HCT116 (cell line): ENCODE results near the gene HMCN2. TPM values are rescaled to one million over a fixed set of nuclear protein-coding genes. Genes with fewer than 3 reads are reported as not detected.

Source experiments
- ATAC-seq: fragments of 200-7000 bp; cut with Tn5 transposase; 2 replicates; pipeline ENCODE4 v1.9.1; 2020; ENCODE audit warnings: mild to moderate bottlenecking, moderate library complexity
- BruUV-seq: library from RNA; stranded (reverse); fragments of 400-500 nt; replicated peaks from 2 replicates; lab custom pipeline; 2021; lab: Mats Ljungman, UMichigan
- CTCF ChIA-PET: fragments of 300-600 bp; sonication (Branson Sonifier 250); formaldehyde crosslinking; loops from one replicate; lab custom pipeline; 2021; ENCODE audit warnings: antibody characterized with exemption; lab: Charles Lee
- POLR2A ChIA-PET: fragments of 300-600, 350-600 bp; sonication (Branson Sonifier 250); formaldehyde crosslinking; loops from one replicate; lab custom pipeline; 2021; ENCODE audit warnings: antibody characterized with exemption; lab: Charles Lee
- RAD21 ChIA-PET, 2 experiments: fragments of 300-600 bp; sonication (Branson Sonifier 250); formaldehyde crosslinking; loops; one replicate each; lab custom pipeline; 2023; ENCODE audit warnings: low total read pairs in 2 of 2; ENCODE audit not compliant: uncharacterized antibody in 2 of 2, unreplicated experiment in 2 of 2, low non-redundant PET in 1 of 2; lab: Charles Lee
- DNase-seq: peaks from one replicate; pipeline ENCODE4 v3.0.0-alpha.2; 2010; ENCODE audit warnings: low read depth, low spot score
- H2AFZ ChIP-seq: fragments of 200-600 bp; shearing (Covaris generic), sonication (generic); 2 replicates; pipeline ENCODE4 v1.6.1; 2017; ENCODE audit warnings: low read depth, mixed run types, mixed read lengths, antibody characterized with exemption, low read length; ENCODE audit not compliant: poor library complexity, severe bottlenecking
- H3K27ac ChIP-seq: 2 replicates; pipeline ENCODE4 v1.5.1; 2012; ENCODE audit warnings: low read depth, low read length
- H3K27me3 ChIP-seq: fragments of 200-600 bp; sonication (generic); 2 replicates; pipeline ENCODE4 v1.6.1; 2016; ENCODE audit warnings: mixed run types, low read length, mixed read lengths; ENCODE audit not compliant: insufficient read depth
- H3K36me3 ChIP-seq, 2 experiments: fragments of 200-500 bp in 1 of 2; fragments of 200-600 bp in 1 of 2; sonication (Bioruptor generic) in 1 of 2; sonication (generic) in 1 of 2; 2 replicates each; pipeline versions ENCODE4 v1.5.1 to v1.6.1; 2014 to 2016; ENCODE audit warnings: low read length in 2 of 2, inconsistent platforms in 1 of 2, mixed read lengths in 1 of 2, mixed run types in 1 of 2; ENCODE audit not compliant: insufficient read depth in 2 of 2, control insufficient read depth in 1 of 2
- H3K4me1 ChIP-seq, 2 experiments: fragments of 200-600 bp in 1 of 2; sonication (generic) in 1 of 2; 2 replicates each; pipeline versions ENCODE4 v1.5.1 to v1.6.1; 2012 to 2017; ENCODE audit warnings: low read length in 2 of 2, inconsistent platforms in 1 of 2, mild to moderate bottlenecking in 1 of 2, mixed read lengths in 1 of 2, mixed run types in 1 of 2, moderate library complexity in 1 of 2; ENCODE audit not compliant: insufficient read depth in 2 of 2, control insufficient read depth in 1 of 2
- H3K4me2 ChIP-seq: fragments of 200-600 bp; sonication (generic); 2 replicates; pipeline ENCODE4 v1.6.1; 2017; ENCODE audit warnings: mixed run types, low read length, mixed read lengths
- H3K4me3 ChIP-seq, 2 experiments: fragments of 200-600 bp in 1 of 2; sonication (generic) in 1 of 2; replicated peaks in 1 of 2; 2 replicates each; pipeline ENCODE4 v1.5.1; 2011 to 2016; ENCODE audit warnings: low read length in 2 of 2, control low read depth in 1 of 2, low read depth in 1 of 2, mild to moderate bottlenecking in 1 of 2, mixed read lengths in 1 of 2, mixed run types in 1 of 2
- H3K79me2 ChIP-seq: fragments of 200-600 bp; sonication (generic); 2 replicates; pipeline ENCODE4 v1.6.1; 2017; ENCODE audit warnings: mild to moderate bottlenecking, mixed run types, low read length, moderate library complexity, mixed read lengths; ENCODE audit not compliant: insufficient read depth
- H3K9ac ChIP-seq: fragments of 200-600 bp; sonication (generic); 2 replicates; pipeline ENCODE4 v1.6.1; 2016; ENCODE audit warnings: low read length, mixed read lengths
- H3K9me2 ChIP-seq: fragments of 200-600 bp; sonication (generic), shearing (Covaris generic); 2 replicates; pipeline ENCODE4 v1.6.1; 2017; ENCODE audit warnings: mixed run types, mild to moderate bottlenecking, moderate library complexity; ENCODE audit not compliant: insufficient read depth
- H3K9me3 ChIP-seq, 2 experiments: fragments of 200-500 bp in 1 of 2; fragments of 200-600 bp in 1 of 2; sonication (Bioruptor generic) in 1 of 2; sonication (generic) in 1 of 2; 2 replicates each; pipeline ENCODE4 v1.6.1; 2014 to 2017; ENCODE audit warnings: low read length in 2 of 2, mixed read lengths in 2 of 2, inconsistent platforms in 1 of 2, low read depth in 1 of 2, mild to moderate bottlenecking in 1 of 2, mixed run types in 1 of 2, moderate library complexity in 1 of 2; ENCODE audit not compliant: control insufficient read depth in 1 of 2, insufficient read depth in 1 of 2
- H4K20me1 ChIP-seq: fragments of 200-600 bp; sonication (generic), shearing (Covaris generic); 2 replicates; pipeline ENCODE4 v1.6.1; 2017; ENCODE audit warnings: mixed run types, mild to moderate bottlenecking, moderate library complexity; ENCODE audit not compliant: insufficient read depth
- CBX3 ChIP-seq: IDR thresholded peaks from 2 replicates; pipeline ENCODE4 v1.6.1; 2012; ENCODE audit warnings: low read depth
- CTCF ChIP-seq, 3 experiments: fragments of 200-600 bp in 1 of 3; sonication (generic) in 1 of 3; IDR thresholded peaks in 2 of 3; conservative IDR thresholded peaks in 1 of 3; 2 replicates each; pipeline ENCODE4 v1.5.1; 2012 to 2017; ENCODE audit warnings: low read depth in 2 of 3, low read length in 2 of 3, antibody characterized with exemption in 1 of 3, borderline replicate concordance in 1 of 3, control low read depth in 1 of 3, mild to moderate bottlenecking in 1 of 3, mixed read lengths in 1 of 3, mixed run types in 1 of 3, moderate library complexity in 1 of 3; ENCODE audit not compliant: insufficient read depth in 1 of 3
- EGR1 ChIP-seq: IDR thresholded peaks from 2 replicates; pipeline ENCODE4 v1.6.1; 2012; ENCODE audit warnings: low read depth
- EZH2 ChIP-seq: fragments of 200-600 bp; sonication (generic); IDR thresholded peaks from 2 replicates; pipeline ENCODE4 v1.6.1; 2017; ENCODE audit warnings: antibody characterized with exemption, mixed run types
- EZH2phosphoT487 ChIP-seq: fragments of 200-600 bp; IDR thresholded peaks from 2 replicates; pipeline ENCODE4 v1.6.1; 2018; ENCODE audit warnings: antibody characterized with exemption, borderline replicate concordance
- JUND ChIP-seq: IDR thresholded peaks from 2 replicates; pipeline ENCODE4 v1.6.1; 2012
- MAX ChIP-seq: IDR thresholded peaks from 2 replicates; pipeline ENCODE4 v1.6.1; 2012
- POLR2A ChIP-seq: IDR thresholded peaks from 2 replicates; pipeline ENCODE4 v1.7.0; 2011; ENCODE audit warnings: borderline replicate concordance; ENCODE audit not compliant: insufficient read depth, insufficient read length; ENCODE audit errors: extremely low read depth
- SIN3A ChIP-seq: IDR thresholded peaks from 2 replicates; pipeline ENCODE4 v1.6.1; 2012; ENCODE audit warnings: low read depth
- YY1 ChIP-seq: IDR thresholded peaks from 2 replicates; pipeline ENCODE4 v1.6.1; 2011; ENCODE audit warnings: low read length, low read depth, moderate library complexity, mild to moderate bottlenecking; ENCODE audit not compliant: insufficient replicate concordance; ENCODE audit errors: extremely low read depth
- ZBTB33 ChIP-seq: IDR thresholded peaks from 2 replicates; pipeline ENCODE4 v1.6.1; 2011; ENCODE audit warnings: mild to moderate bottlenecking, low read length, moderate library complexity; ENCODE audit not compliant: insufficient replicate concordance; ENCODE audit errors: extremely low read depth
- intact Hi-C: fragments of 100-400 bp; cut with micrococcal nuclease; formaldehyde crosslinking; loops from 2 replicates; pipeline ENCODE4 v1.10.0; 2022
- total RNA-seq: library from RNA; stranded (reverse); gene quantifications from one replicate; pipeline ENCODE4 v1.2.1, GENCODE V29; 2021; ENCODE audit not compliant: unreplicated experiment

HMCN2 gene
- total RNA-seq, 1 experiment from 2014 or later = 0.22 TPM

GRCh38 chr9:130289711-130290241, 24.2 kb downstream of the HMCN2 start:
- H3K4me1 ChIP-seq = no peaks in the 10 kb centered on the region
- ChIA-PET RAD21 (no interaction called here), CTCF (no interaction called here), POLR2A (no interaction called here)
- no peak overlapping the region for H3K4me3 ChIP-seq
- H2AFZ ChIP-seq = no peak overlapping the region
- no peaks in the 10 kb centered on the region for H3K79me2 ChIP-seq
- no peak for ATAC-seq
- no peak overlapping the region for H3K4me2 ChIP-seq
- no TSS peak for BruUV-seq
- H3K27ac ChIP-seq = no peak overlapping the region
- H3K9ac ChIP-seq = no peak overlapping the region
- intact Hi-C loops = no loop called here
- no peaks in the 10 kb centered on the region for H4K20me1 ChIP-seq
- no peak for TF ChIP-seq JUND
- TF ChIP-seq YY1 = no peak
- no peak for TF ChIP-seq CTCF (IDR thresholded peaks at IDR 0.05 in 2 of 3, conservative IDR thresholded peaks at IDR 0.05 in 1 of 3; ENCODE audit: borderline replicate concordance in 1 of 3, insufficient read depth in 1 of 3, low read depth in 2 of 3, low read length in 2 of 3)
- TF ChIP-seq CBX3 = no peak
- no peak for TF ChIP-seq EGR1
- TF ChIP-seq EZH2 = no peak
- no peak for TF ChIP-seq EZH2phosphoT487
- TF ChIP-seq SIN3A = no peak
- no peak for TF ChIP-seq ZBTB33
- TF ChIP-seq MAX = no peak
- no peak for TF ChIP-seq POLR2A
- no peak for DNase-seq
- peaks cover 69% of the 10 kb centered on the region for H3K27me3 ChIP-seq
- H3K36me3 ChIP-seq = no peaks in the 10 kb centered on the region
- no peaks in the 10 kb centered on the region for H3K9me2 ChIP-seq
- no peaks in the 10 kb centered on the region for H3K9me3 ChIP-seq
